Measurements from ENCODE around the gene TAF4. TPM values are rescaled to one million over a fixed set of nuclear protein-coding genes. Genes with fewer than 3 reads are reported as not detected.
A peak's percentile ranks its signal among the peaks of the same experiment; 100 is the strongest.

The TAF4 gene
- total RNA-seq, 4 donors from 2014 or later = 18.9 to 93.5 (median 31.0) TPM

DNA sequence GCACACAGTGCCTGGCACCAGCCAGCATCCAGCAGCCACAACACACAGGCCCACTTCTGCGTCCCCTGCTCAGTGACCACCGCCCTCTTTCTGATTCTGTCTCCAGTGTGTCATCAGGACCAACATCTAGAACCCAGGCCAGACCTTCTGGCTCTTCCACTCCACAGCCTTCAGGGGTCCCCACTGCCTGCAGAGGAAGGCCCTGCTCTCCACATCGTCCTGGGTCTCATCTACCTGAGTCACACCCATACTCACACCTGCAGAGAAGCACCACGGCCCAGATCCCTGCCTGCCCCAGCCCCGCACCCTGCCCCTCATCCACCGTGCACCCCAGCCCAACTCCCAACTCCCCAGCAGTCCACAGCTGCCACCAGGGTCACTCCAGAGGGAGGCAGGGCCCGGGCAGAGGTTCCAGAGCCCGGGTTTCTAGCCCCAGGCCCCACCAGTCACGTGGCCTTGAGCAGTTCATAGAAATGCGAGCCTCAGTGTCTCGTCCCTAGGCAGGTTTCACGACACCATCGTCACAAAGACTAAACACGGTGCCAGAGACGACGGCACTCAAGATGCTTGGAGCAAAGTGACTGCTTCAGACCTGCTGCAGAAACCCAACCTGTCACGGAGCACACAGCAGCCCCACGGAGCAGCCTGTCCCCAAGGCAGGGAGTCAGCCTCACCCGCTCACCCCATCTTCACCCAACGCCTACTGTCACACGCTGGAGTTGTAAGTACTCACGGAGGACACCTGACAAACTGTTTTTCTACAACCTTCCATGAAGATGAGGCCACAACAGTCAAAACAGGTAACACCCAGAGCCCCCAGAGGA lies 16.1 kb downstream of the TAF4 start:
- H3K4me1 ChIP-seq = no peaks in the 10 kb centered on the region
- peak in 1 of 3 donors; percentile 31 for DNase-seq
- TF ChIP-seq, protein P1, sequence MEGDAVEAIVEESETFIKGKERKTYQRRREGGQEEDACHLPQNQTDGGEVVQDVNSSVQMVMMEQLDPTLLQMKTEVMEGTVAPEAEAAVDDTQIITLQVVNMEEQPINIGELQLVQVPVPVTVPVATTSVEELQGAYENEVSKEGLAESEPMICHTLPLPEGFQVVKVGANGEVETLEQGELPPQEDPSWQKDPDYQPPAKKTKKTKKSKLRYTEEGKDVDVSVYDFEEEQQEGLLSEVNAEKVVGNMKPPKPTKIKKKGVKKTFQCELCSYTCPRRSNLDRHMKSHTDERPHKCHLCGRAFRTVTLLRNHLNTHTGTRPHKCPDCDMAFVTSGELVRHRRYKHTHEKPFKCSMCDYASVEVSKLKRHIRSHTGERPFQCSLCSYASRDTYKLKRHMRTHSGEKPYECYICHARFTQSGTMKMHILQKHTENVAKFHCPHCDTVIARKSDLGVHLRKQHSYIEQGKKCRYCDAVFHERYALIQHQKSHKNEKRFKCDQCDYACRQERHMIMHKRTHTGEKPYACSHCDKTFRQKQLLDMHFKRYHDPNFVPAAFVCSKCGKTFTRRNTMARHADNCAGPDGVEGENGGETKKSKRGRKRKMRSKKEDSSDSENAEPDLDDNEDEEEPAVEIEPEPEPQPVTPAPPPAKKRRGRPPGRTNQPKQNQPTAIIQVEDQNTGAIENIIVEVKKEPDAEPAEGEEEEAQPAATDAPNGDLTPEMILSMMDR (IDR thresholded peaks at IDR 0.05) = no peak
- TF ChIP-seq POLR2A (IDR thresholded peaks at IDR 0.05) = no peak
- no peak overlapping the region for H3K27ac ChIP-seq
- H3K27me3 ChIP-seq = no peaks in the 10 kb centered on the region
- H3K9me3 ChIP-seq = no peaks in the 10 kb centered on the region
- H3K36me3 ChIP-seq = peaks cover 0 to 10% (median 0%) of the 10 kb centered on the region in 3 donors
- no peak overlapping the region for H3K4me3 ChIP-seq

DNA sequence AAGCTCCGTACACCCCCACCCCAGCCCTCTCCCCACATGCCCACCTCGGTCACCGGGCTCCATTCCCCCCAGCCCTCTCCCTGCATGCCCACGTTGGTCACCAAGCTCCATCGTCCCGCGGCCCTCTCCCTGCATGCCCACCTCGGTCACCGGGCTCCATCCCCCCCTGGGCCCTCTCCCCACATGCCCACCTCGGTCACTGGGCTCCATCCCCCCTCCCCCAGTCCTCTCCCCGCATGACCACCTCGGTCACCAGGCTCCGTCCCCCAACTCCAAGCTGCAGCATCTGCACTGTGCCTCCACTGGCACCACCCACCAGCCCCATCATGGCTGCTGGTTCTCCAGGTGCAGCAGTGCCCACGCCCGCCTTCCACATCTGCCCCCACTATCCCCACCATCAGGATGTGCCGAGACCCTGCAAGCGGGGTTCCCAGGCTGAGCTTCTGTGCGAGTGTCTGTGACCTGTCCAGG lies 16.8 kb downstream of the TAF4 start:
- H3K27ac ChIP-seq = no peak overlapping the region
- TF ChIP-seq POLR2A (IDR thresholded peaks at IDR 0.05) = no peak
- H3K9me3 ChIP-seq = no peaks in the 10 kb centered on the region
- no peaks in the 10 kb centered on the region for H3K4me1 ChIP-seq
- H3K4me3 ChIP-seq = no peak overlapping the region
- DNase-seq = peak in 1 of 3 donors; percentile 25
- H3K36me3 ChIP-seq = peaks cover 0 to 10% (median 0%) of the 10 kb centered on the region in 3 donors
- H3K27me3 ChIP-seq = no peaks in the 10 kb centered on the region

DNA sequence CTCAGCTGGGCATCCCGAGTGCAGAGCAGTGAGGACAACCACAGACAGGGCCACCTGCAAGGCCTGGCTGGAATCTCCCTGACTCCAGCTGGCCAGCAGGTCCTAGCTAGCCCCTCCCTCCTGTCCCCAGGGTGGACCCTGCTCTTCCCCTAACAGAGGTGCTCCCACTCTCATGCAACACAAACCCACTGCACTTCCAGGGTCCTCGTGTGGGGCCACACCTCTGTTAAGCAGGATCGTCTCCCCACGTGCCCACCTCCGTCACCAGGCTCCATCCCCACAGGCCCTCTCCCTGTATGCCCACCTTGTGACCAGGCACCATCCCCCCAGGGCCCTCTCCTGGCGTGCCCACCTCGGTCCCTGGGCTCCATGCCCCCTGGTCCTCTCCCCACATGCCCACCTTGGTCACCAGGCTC lies 17.3 kb downstream of the TAF4 start:
- Histone ChIP-seq H3K9me3 (no peaks in the 10 kb centered on the region), H3K4me1 (no peaks in the 10 kb centered on the region), H3K36me3 (peaks cover 0 to 5% (median 0%) of the 10 kb centered on the region in 3 donors), H3K4me3 (no peak overlapping the region), H3K27me3 (no peaks in the 10 kb centered on the region), H3K27ac (no peak overlapping the region)
- peak in 1 of 3 donors; percentile 14 for DNase-seq
- TF ChIP-seq POLR2A (IDR thresholded peaks at IDR 0.05) = no peak
- TF ChIP-seq, protein P1 (IDR thresholded peaks at IDR 0.05) = no peak

DNA sequence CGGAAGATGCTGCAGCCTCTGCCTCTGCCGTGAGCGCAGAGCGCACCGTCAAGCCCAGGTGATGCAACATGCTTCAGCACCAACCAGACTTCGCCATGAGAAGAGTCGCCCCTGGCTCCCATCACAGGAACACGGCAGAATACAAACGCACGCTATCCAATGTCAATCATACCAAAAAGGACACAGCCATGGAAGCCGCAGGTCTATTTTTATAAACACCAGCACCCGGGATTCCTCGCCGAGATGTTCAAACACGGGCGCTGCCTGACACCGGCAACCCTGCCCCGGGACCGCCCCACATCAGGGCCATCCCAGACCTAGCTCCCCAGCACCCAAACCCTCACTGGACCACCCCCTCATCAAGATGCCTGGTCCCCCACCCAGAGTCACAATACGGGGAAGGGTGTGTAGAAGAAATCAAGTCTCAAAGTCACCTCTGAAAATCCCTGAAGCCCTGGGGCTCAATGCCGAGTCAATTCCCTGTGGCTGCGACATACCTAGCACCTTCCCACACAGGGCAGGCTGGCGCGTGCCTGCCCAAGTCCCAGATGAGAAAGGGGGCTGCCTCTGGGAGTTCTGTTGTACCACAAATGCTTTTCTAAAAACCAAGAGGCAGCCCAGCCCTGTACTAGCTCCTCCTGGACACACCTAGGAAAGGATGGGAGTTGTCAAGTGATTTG lies 17.9 kb downstream of the TAF4 start:
- no peaks in the 10 kb centered on the region for H3K27me3 ChIP-seq
- no peaks in the 10 kb centered on the region for H3K9me3 ChIP-seq
- no peak overlapping the region for H3K4me3 ChIP-seq
- TF ChIP-seq, protein P1 (IDR thresholded peaks at IDR 0.05) = no peak
- TF ChIP-seq POLR2A (IDR thresholded peaks at IDR 0.05) = no peak
- peak in 1 of 3 donors; percentile 21 for DNase-seq
- no peak overlapping the region for H3K27ac ChIP-seq
- H3K4me1 ChIP-seq = no peaks in the 10 kb centered on the region
- H3K36me3 ChIP-seq = no peaks in the 10 kb centered on the region

DNA sequence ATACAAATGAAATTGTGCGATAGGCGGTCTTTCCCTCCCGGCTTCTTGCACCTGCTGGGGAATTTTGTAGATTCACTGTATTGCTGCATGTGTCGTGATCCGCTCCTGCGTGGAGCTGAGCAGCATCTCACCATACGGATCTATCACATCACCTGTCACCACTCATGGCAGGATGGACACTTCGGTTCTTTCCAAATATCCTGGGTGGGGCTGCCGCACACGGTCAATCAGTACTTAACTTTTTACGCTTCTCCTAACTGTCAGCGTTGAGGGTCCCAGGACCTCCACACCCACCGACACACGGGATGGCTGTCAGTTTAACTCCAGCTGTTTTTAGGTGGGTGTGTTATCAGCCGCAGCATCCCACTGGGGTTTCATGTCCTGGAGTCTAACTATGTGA lies 19.2 kb downstream of the TAF4 start:
- H3K27ac ChIP-seq = no peak overlapping the region
- DNase-seq = no peak
- peaks cover 0 to 3% (median 0%) of the 10 kb centered on the region in 3 donors for H3K36me3 ChIP-seq
- no peak for TF ChIP-seq POLR2A (IDR thresholded peaks at IDR 0.05)
- TF ChIP-seq, protein P1 (IDR thresholded peaks at IDR 0.05) = no peak
- H3K9me3 ChIP-seq = no peaks in the 10 kb centered on the region
- H3K4me3 ChIP-seq = no peak overlapping the region
- H3K4me1 ChIP-seq = no peaks in the 10 kb centered on the region
- H3K27me3 ChIP-seq = no peaks in the 10 kb centered on the region

Data from Peyer's patch (tissue), 4 donors.